HG03457 (cell line): Measurements from ENCODE around the gene PNP.

ENCODE experiments used
- ATAC-seq: cut with Tn5 transposase; IDR thresholded peaks from one replicate; pipeline ENCODE4 v1.9.1; 2021; ENCODE audit warnings: moderate number of reproducible peaks; ENCODE audit not compliant: unreplicated experiment

The PNP gene

GRCh38 chr14:20454516-20455354, 14.5 kb upstream of the PNP start, which contains the start of the genes APEX1 and OSGEP:
Gene APEX1, plus strand, starts transcription at chr14:20455226. Its CDS starts 420 bp downstream, at chr14:20455646.
Gene OSGEP, minus strand, starts transcription at chr14:20454812. Its CDS starts 129 bp downstream, at chr14:20454683.
- peak; percentile 72 for ATAC-seq

- ATAC-seq: peak; percentile 32
Observed at GRCh38 chr14:20455355-20456300, 13.6 kb upstream of the PNP start.

- ATAC-seq: no peak
Observed at GRCh38 chr14:20456971-20457370, 12.2 kb upstream of the PNP start.

GRCh38 chr14:20458031-20458789, 11.0 kb upstream of the PNP start:
- no peak for ATAC-seq

GRCh38 chr14:20460458-20461224, 8.6 kb upstream of the PNP start:
- ATAC-seq: no peak

- ATAC-seq: peak; percentile 91
Observed at GRCh38 chr14:20461225-20462141, 7.7 kb upstream of the PNP start, which contains the start of gene PIP4P1. Gene PIP4P1, minus strand, starts transcription at chr14:20461434. Its CDS starts 109 bp downstream, at chr14:20461325.

- ATAC-seq: no peak
Observed at GRCh38 chr14:20468764-20469241, 403 bp upstream of the PNP start.

- ATAC-seq: peak; percentile 18
Observed at GRCh38 chr14:20469890-20470602, 840 bp downstream of the PNP start.

GRCh38 chr14:20470603-20470901, 1.3 kb downstream of the PNP start:
- no peak for ATAC-seq

GRCh38 chr14:20472536-20473169, 3.4 kb downstream of the PNP start:
- no peak for ATAC-seq

- ATAC-seq: no peak
Observed at GRCh38 chr14:20476776-20477175, 7.6 kb downstream of the PNP start.

GRCh38 chr14:20477211-20477876, 8.1 kb downstream of the PNP start:
- ATAC-seq: no peak

- no peak for ATAC-seq
Observed at GRCh38 chr14:20478894-20479293, 9.7 kb downstream of the PNP start.

GRCh38 chr14:20482382-20482781, 13.2 kb downstream of the PNP start:
- ATAC-seq: no peak

GRCh38 chr14:20485900-20486299, 16.7 kb downstream of the PNP start:
- no peak for ATAC-seq

- no peak for ATAC-seq
Observed at GRCh38 chr14:20486684-20487395, 17.6 kb downstream of the PNP start.

GRCh38 chr14:20487396-20487725, 18.2 kb downstream of the PNP start:
- no peak for ATAC-seq
